Hepatocyte (in vitro differentiated cells): ENCODE results near the gene RAB26.

Source experiments
- CTCF ChIP-seq: fragments of 200-600 bp; sonication (generic); IDR thresholded peaks from 2 replicates; pipeline ENCODE4 v1.5.1; 2016; ENCODE audit warnings: antibody characterized with exemption, mild to moderate bottlenecking; ENCODE audit not compliant: poor library complexity
- EZH2 ChIP-seq: fragments of 200-600 bp; sonication (generic); IDR thresholded peaks from 2 replicates; pipeline ENCODE4 v1.6.1; 2016; ENCODE audit warnings: antibody characterized with exemption, mild to moderate bottlenecking, borderline replicate concordance

- TF ChIP-seq CTCF = no peak
- no peak for TF ChIP-seq EZH2
Observed at GRCh38 chr16:2147378-2147777, 1.0 kb upstream of the RAB26 start.
